Measurements from ENCODE around the gene TRIO.

GRCh38 chr5:14534773-14535172, 391.6 kb downstream of the TRIO start:
- no peak for TF ChIP-seq CTCF (IDR thresholded peaks at IDR 0.05)
- TF ChIP-seq EP300 (IDR thresholded peaks at IDR 0.05) = no peak

Measured in upper lobe of left lung (tissue), 4 donors.